MG63 (cell line): ENCODE results near the gene METTL21A. TPM values are rescaled to one million over a fixed set of nuclear protein-coding genes. Genes with fewer than 3 reads are reported as not detected.

Experiments used
- DNase-seq: peaks from one replicate; pipeline ENCODE4 v3.0.0-alpha.2; 2020
- H3K27me3 ChIP-seq: fragments of 250-450 bp; sonication (Bioruptor Pico); 2 replicates; pipeline ENCODE4 v1.5.1; 2020; ENCODE audit warnings: mild to moderate bottlenecking, moderate library complexity
- H3K36me3 ChIP-seq: fragments of 250-450 bp; sonication (Bioruptor Pico); 2 replicates; pipeline ENCODE4 v1.5.1; 2020; ENCODE audit warnings: mild to moderate bottlenecking, moderate library complexity
- H3K4me3 ChIP-seq: fragments of 250-450 bp; sonication (Bioruptor Pico); 2 replicates; pipeline ENCODE4 v1.5.1; 2020; ENCODE audit warnings: mild to moderate bottlenecking, moderate library complexity
- H3K9me3 ChIP-seq: fragments of 250-450 bp; sonication (Bioruptor Pico); 2 replicates; pipeline ENCODE4 v1.5.1; 2020; ENCODE audit warnings: mild to moderate bottlenecking, moderate library complexity
- total RNA-seq: library from RNA; depleted of rRNA; stranded (reverse); fragments of >200 nt; shearing (Covaris generic); gene quantifications from 2 replicates; pipeline ENCODE4 v1.2.3, GENCODE V29; 2014; ENCODE audit warnings: low replicate concordance; rRNA removed

METTL21A gene
- total RNA-seq, 1 experiment from 2014 or later = 48.6 TPM

DNA sequence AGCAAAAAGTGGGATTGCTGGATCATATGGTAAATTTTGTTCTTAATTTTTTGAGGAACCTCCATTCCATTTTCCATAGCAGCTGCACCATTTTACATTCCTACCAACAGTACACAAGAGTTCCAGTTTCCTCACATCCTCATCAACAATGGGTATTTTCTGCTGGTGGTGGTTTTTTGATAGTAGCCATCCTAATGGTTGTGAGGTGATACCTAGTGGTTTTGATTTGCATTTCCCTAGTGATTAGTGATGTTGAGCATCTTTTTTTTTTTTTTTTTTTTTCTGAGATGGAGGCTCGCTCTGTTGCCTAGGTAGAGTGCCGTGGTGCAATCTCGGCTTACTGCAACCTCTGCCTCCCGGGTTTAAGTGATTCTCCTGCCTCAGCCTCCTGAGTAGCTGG is 30.5 kb downstream of the METTL21A start:
- Histone ChIP-seq H3K9me3 (peaks cover 5% of the 10 kb centered on the region; the same call in 1 of the 2 replicates), H3K36me3 (peaks cover 55% of the 10 kb centered on the region), H3K27me3 (no peaks in the 10 kb centered on the region), H3K4me3 (no peak overlapping the region)
- DNase-seq = no peak

DNA sequence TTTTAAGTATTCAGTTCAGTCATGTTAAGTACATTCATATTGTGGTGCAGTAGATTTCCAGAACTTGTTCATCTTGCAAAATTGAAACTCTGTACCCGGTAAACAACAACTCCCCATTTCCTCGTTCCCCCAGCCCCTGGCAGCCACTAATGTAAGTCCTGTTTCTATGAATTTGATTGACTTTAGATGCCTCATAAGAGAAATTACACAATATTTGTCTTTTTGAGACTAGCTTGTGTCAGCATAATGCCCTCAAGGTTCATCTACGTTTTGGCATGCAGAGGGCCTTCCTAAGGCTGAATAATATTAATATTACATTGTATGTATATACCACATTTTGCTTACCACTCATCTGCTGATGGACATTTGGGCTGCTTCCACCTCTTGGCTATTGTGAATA is 30.9 kb downstream of the METTL21A start:
- Histone ChIP-seq H3K9me3 (peaks cover 5% of the 10 kb centered on the region; the same call in 1 of the 2 replicates), H3K27me3 (no peaks in the 10 kb centered on the region), H3K4me3 (no peak overlapping the region), H3K36me3 (peaks cover 59% of the 10 kb centered on the region)
- no peak for DNase-seq

DNA sequence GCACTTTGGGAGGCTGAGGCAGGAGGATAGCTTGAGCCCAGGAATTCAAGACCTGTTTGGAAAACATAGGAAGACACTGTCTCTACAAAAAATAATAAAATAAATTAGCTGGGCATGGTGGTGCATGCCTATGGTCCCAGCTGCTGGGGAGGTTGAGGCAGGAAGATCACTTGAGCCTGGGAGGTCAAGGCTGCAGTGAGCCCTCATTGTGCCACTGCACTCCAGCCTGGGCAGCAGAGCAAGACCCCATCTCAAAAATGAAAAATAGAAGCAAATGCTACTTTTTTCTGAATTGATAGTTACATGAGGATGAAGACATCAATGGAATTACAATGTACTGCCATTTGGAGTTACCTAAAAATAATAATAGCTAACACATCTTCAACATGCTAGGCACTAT is 31.9 kb downstream of the METTL21A start:
- no peak overlapping the region for H3K4me3 ChIP-seq
- H3K27me3 ChIP-seq = no peaks in the 10 kb centered on the region
- DNase-seq = no peak
- peaks cover 66% of the 10 kb centered on the region for H3K36me3 ChIP-seq
- peaks cover 5% of the 10 kb centered on the region; the same call in 1 of the 2 replicates for H3K9me3 ChIP-seq

DNA sequence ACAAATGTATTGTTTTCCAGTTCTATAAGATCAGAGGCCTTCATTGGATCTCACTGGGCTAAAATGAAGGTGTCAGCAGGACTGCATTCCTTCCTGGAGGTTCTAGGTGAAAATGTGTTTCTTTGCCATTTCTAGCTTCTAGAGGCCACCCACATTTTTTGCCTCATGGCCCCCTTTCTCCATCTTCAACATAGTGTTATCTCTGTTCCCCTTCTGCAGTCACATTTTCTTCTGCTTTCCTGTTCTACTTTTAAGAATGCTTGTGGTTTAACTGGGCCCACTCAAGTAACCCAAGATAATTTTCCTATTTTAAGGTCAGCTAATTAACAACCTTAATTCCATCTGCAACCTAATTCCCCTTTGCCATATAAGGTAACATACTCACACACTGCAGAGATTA is 36.1 kb downstream of the METTL21A start:
- H3K9me3 ChIP-seq = peaks cover 5% of the 10 kb centered on the region; the same call in 1 of the 2 replicates
- no peak overlapping the region for H3K4me3 ChIP-seq
- H3K27me3 ChIP-seq = no peaks in the 10 kb centered on the region
- DNase-seq = no peak
- H3K36me3 ChIP-seq = peaks cover 74% of the 10 kb centered on the region

DNA sequence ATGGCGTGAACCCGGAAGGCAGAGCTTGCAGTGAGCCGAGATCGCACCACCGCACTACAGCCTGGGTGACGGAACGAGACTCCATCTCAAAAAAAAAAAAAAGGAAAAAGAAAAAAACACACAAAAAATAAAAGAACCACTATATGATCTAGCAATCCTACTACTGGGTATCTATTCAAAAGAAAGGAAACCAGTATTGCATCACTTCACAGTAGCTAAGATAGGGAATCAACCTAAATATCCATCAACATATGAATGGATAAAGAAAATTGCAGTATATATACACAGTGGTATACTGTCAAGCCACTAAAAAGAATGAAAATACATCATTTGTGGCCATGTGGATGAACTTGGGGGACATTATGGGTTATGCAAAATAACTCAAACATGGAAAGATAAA is 37.9 kb downstream of the METTL21A start:
- no peaks in the 10 kb centered on the region for H3K27me3 ChIP-seq
- DNase-seq = no peak
- peaks cover 5% of the 10 kb centered on the region; the same call in 1 of the 2 replicates for H3K9me3 ChIP-seq
- peaks cover 70% of the 10 kb centered on the region for H3K36me3 ChIP-seq
- H3K4me3 ChIP-seq = no peak overlapping the region

DNA sequence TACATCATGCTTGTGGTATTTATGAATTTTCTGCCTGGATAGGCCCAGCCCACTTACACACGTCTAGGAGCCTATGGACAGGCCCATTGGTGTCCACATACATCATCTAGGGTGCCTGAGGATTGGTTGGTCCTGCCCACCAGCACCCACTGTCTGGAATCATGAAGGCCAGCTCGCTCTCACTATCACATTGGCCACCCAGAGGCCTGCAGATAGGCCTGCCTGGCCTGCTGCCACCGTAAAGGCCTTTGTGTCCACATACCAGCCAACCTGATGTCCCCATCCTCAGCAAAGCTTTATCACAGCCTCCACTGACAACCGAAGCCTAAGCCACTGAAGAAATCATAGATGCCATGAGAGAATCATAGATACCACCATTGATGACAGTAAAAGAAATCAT is 40.2 kb downstream of the METTL21A start:
- Histone ChIP-seq H3K27me3 (no peaks in the 10 kb centered on the region), H3K36me3 (peaks cover 77% of the 10 kb centered on the region), H3K4me3 (no peak overlapping the region), H3K9me3 (no peaks in the 10 kb centered on the region; the same call in 1 of the 2 replicates)
- no peak for DNase-seq

DNA sequence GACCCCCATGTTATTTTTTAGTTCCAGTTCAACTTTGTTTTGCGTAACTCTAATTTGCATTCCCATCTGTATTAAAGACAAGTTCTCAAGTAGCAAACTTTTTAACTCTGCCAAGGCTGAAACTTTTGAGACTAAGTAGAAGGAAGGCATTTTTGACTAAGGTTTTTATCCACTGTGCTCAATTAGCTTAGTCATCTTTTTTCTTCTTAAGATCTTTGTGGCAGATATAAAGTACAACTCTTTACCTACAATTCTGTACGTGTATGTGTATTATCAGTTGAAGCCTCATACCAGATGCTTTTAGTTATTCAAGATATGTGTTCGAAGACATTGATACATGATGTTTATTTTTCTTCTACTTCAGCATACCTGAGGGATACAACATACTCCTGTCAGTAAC is 53.8 kb downstream of the METTL21A start:
- no peak for DNase-seq
- Histone ChIP-seq H3K9me3 (no peaks in the 10 kb centered on the region), H3K27me3 (no peaks in the 10 kb centered on the region), H3K4me3 (no peak overlapping the region), H3K36me3 (peaks cover 52% of the 10 kb centered on the region)

DNA sequence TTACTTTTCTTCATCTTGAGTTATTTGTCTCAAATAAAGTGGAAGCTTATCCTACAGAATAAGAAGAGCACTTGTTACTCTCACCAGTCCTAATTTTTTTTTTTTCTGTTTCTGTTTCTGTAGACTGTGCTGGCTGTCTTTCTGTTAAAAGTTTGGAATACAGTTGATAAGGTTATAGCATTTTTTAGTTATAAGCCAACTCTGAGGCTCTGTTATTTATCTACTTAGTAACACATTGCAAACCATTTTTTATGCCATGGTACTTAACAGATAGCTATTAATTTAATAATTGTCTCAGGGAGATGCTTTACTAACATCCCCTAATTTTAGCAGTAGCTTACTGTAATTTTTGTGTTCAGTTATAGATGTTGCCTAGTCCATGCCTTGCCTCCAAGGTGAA is 57.5 kb downstream of the METTL21A start:
- Histone ChIP-seq H3K27me3 (no peaks in the 10 kb centered on the region), H3K9me3 (no peaks in the 10 kb centered on the region), H3K4me3 (no peak overlapping the region), H3K36me3 (peaks cover 45% of the 10 kb centered on the region)
- DNase-seq = no peak

DNA sequence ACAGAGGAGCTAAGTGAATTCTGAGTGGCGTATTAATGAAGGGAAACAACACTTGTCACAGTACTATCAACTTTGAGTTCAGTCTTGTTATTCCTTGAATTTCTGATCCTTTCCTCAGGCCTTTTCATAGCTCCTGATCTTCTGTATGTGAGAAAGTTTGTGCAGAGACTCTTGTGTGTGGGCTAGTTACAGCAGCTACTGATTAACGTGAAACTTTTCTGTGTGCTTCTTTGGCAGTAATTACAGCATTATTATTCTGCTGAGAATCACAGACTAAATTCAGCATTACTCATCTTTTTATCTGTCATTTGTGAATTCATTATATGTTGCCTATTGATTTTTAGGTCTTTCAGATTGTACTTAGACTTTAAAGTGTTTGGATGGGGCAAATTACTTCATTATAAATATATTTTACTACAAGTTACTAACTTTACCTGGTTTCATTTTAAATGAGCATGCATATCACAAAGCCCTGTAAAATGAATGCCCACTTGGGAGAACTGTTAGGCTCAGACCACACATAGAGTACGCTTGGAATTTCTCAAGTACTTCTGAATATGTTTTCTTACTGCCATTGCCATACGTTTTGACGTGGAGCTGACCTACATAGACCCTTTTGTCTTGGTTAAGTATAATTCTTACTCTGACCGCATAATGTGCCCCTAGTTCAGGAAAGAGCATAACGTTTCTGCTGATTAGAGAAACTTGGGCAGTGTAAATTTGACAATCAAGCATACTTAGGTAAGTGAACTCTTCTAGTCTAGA is 59.3 kb downstream of the METTL21A start:
- DNase-seq = no peak
- H3K36me3 ChIP-seq = peaks cover 48% of the 10 kb centered on the region
- no peaks in the 10 kb centered on the region for H3K27me3 ChIP-seq
- H3K4me3 ChIP-seq = no peak overlapping the region
- H3K9me3 ChIP-seq = no peaks in the 10 kb centered on the region

Other genes starting within 250 kb of the METTL21A start
- gene CREB1, start 95.4 kb downstream of the METTL21A start, total RNA-seq = 22.3 and 28.2 TPM in 2 replicates
- gene CCNYL1, start 86.2 kb upstream of the METTL21A start, total RNA-seq = 21.0 and 31.1 TPM in 2 replicates
- 0.27 and 0.56 TPM in 2 replicates for gene FZD5, start 144.5 kb upstream of the METTL21A start, total RNA-seq